GM21825 (cell line): ENCODE results near the gene DOK4.
A peak's percentile ranks its signal among the peaks of the same experiment; 100 is the strongest.

ENCODE experiments used
- ATAC-seq: cut with Tn5 transposase; IDR thresholded peaks from one replicate; pipeline ENCODE4 v1.9.1; 2021; ENCODE audit warnings: mild to moderate bottlenecking, moderate library complexity; ENCODE audit not compliant: unreplicated experiment

The DOK4 gene

GRCh38 chr16:57485916-57486857 is at the start of gene DOK4:
Gene DOK4, minus strand, starts transcription at chr16:57486493. Its CDS starts 6,986 bp downstream, at chr16:57479507.
- ATAC-seq, result peak; percentile 81

- peak; percentile 58 for ATAC-seq
Observed at GRCh38 chr16:57535680-57536305, 49.5 kb upstream of the DOK4 start.

- ATAC-seq, result no peak
Observed at GRCh38 chr16:57534881-57535658, 48.8 kb upstream of the DOK4 start.

- ATAC-seq, result no peak
Observed at GRCh38 chr16:57534337-57534880, 48.1 kb upstream of the DOK4 start.

GRCh38 chr16:57533431-57534336 is 47.4 kb upstream of the DOK4 start:
- ATAC-seq, result no peak

- ATAC-seq, result no peak
Observed at GRCh38 chr16:57532266-57532625, 46.0 kb upstream of the DOK4 start.

- ATAC-seq, result no peak
Observed at GRCh38 chr16:57531635-57532265, 45.5 kb upstream of the DOK4 start.

- no peak for ATAC-seq
Observed at GRCh38 chr16:57531253-57531575, 44.9 kb upstream of the DOK4 start.

- ATAC-seq, result no peak
Observed at GRCh38 chr16:57530522-57531252, 44.4 kb upstream of the DOK4 start.

- peak; percentile 67 for ATAC-seq
Observed at GRCh38 chr16:57530104-57530521, 43.8 kb upstream of the DOK4 start.

GRCh38 chr16:57529391-57530103 is 43.3 kb upstream of the DOK4 start:
- peak; percentile 7 for ATAC-seq

- no peak for ATAC-seq
Observed at GRCh38 chr16:57528499-57529390, 42.5 kb upstream of the DOK4 start.

GRCh38 chr16:57527610-57528360 is 41.5 kb upstream of the DOK4 start:
- ATAC-seq, result no peak

GRCh38 chr16:57527027-57527426 is 40.7 kb upstream of the DOK4 start:
- ATAC-seq, result no peak

GRCh38 chr16:57526498-57526897 is 40.2 kb upstream of the DOK4 start:
- no peak for ATAC-seq

- no peak for ATAC-seq
Observed at GRCh38 chr16:57525761-57526160, 39.5 kb upstream of the DOK4 start.

GRCh38 chr16:57522960-57523359 is 36.7 kb upstream of the DOK4 start:
- ATAC-seq, result no peak
